HG02943 (cell line): Measurements from ENCODE around the gene AHCYL2.
"Not testable (repeated sequence)": the region's sequence is repeated elsewhere in the genome, so short reads cannot be mapped to it uniquely, and the experiment has no call there.

Experiments used
- ATAC-seq: cut with Tn5 transposase; IDR thresholded peaks from one replicate; pipeline ENCODE4 v1.9.1; 2021; ENCODE audit warnings: mild to moderate bottlenecking, low read depth, moderate library complexity; ENCODE audit not compliant: unreplicated experiment

The AHCYL2 gene

GRCh38 chr7:129343099-129343700 lies 118.4 kb downstream of the AHCYL2 start:
- no peak for ATAC-seq

GRCh38 chr7:129347330-129347729 lies 122.5 kb downstream of the AHCYL2 start:
- no peak for ATAC-seq

GRCh38 chr7:129348023-129348740 lies 123.4 kb downstream of the AHCYL2 start:
- ATAC-seq, result no peak

- ATAC-seq, result no peak
Measured at GRCh38 chr7:129351320-129351719, 126.5 kb downstream of the AHCYL2 start.

GRCh38 chr7:129353104-129353503 lies 128.3 kb downstream of the AHCYL2 start:
- ATAC-seq, result not testable (repeated sequence)

GRCh38 chr7:129354428-129355157 lies 129.8 kb downstream of the AHCYL2 start:
- ATAC-seq, result no peak

- ATAC-seq, result no peak
Measured at GRCh38 chr7:129356176-129356575, 131.3 kb downstream of the AHCYL2 start.

- ATAC-seq, result no peak
Measured at GRCh38 chr7:129359176-129359575, 134.3 kb downstream of the AHCYL2 start.

- no peak for ATAC-seq
Measured at GRCh38 chr7:129359638-129360037, 134.8 kb downstream of the AHCYL2 start.

- ATAC-seq, result no peak
Measured at GRCh38 chr7:129361771-129362170, 136.9 kb downstream of the AHCYL2 start.

GRCh38 chr7:129362496-129362895 lies 137.7 kb downstream of the AHCYL2 start:
- ATAC-seq, result no peak

- no peak for ATAC-seq
Measured at GRCh38 chr7:129367349-129367699, 142.5 kb downstream of the AHCYL2 start.

GRCh38 chr7:129367700-129368388 lies 143.0 kb downstream of the AHCYL2 start:
- ATAC-seq, result peak; percentile 66

GRCh38 chr7:129368389-129368986 lies 143.7 kb downstream of the AHCYL2 start:
- peak; percentile 28 for ATAC-seq

GRCh38 chr7:129369447-129369846 lies 144.6 kb downstream of the AHCYL2 start:
- not testable (repeated sequence) for ATAC-seq

GRCh38 chr7:129370812-129371211 lies 146.0 kb downstream of the AHCYL2 start:
- no peak for ATAC-seq

- no peak for ATAC-seq
Measured at GRCh38 chr7:129371487-129371886, 146.7 kb downstream of the AHCYL2 start.

- no peak for ATAC-seq
Measured at GRCh38 chr7:129373651-129374428, 149.0 kb downstream of the AHCYL2 start.

- no peak for ATAC-seq
Measured at GRCh38 chr7:129375141-129375938, 150.5 kb downstream of the AHCYL2 start.
